Loucy (cell line): Measurements from ENCODE around the gene AFF1.

Experiments
- CTCF ChIP-seq: fragments of 200-600 bp; sonication (generic); conservative IDR thresholded peaks from 2 replicates; pipeline ENCODE4 v1.5.1; 2014; ENCODE audit warnings: mild to moderate bottlenecking, antibody characterized with exemption, low read length
- EZH2phosphoT487 ChIP-seq: fragments of 200-600 bp; IDR thresholded peaks from 2 replicates; pipeline ENCODE4 v1.6.1; 2018; ENCODE audit warnings: antibody characterized with exemption, mild to moderate bottlenecking, moderate library complexity, borderline replicate concordance

- TF ChIP-seq CTCF (no peak), EZH2phosphoT487 (no peak)
Observed at GRCh38 chr4:86980230-86980629, 45.4 kb downstream of the AFF1 start.
